ENCODE data around the gene C22orf23.
A peak's percentile ranks its signal among the peaks of the same experiment; 100 is the strongest.

Gene C22orf23

GRCh38 chr22:37953437-37954179 lies at the start of gene C22orf23, which contains the start of gene POLR2F:
Gene C22orf23 (minus strand): TSS chr22:37953601. CDS start chr22:37953149, 452 bp downstream.
Gene POLR2F (plus strand): TSS chr22:37953699. CDS start chr22:37953788, 89 bp downstream.
- DNase-seq = peak; percentile 97

- DNase-seq = peak; percentile 21
Observed at GRCh38 chr22:37999640-38000272, 46.4 kb upstream of the C22orf23 start.

GRCh38 chr22:37999236-37999635 lies 45.8 kb upstream of the C22orf23 start:
- no peak for DNase-seq

GRCh38 chr22:37998543-37998942 lies 45.1 kb upstream of the C22orf23 start:
- DNase-seq = no peak

- DNase-seq = no peak
Observed at GRCh38 chr22:37996515-37997246, 43.3 kb upstream of the C22orf23 start.

- peak; percentile 19 for DNase-seq
Observed at GRCh38 chr22:37996079-37996478, 42.7 kb upstream of the C22orf23 start.

- DNase-seq = no peak
Observed at GRCh38 chr22:37995460-37995859, 42.1 kb upstream of the C22orf23 start.

GRCh38 chr22:37994982-37995381 lies 41.6 kb upstream of the C22orf23 start:
- DNase-seq = no peak

- DNase-seq = peak; percentile 44
Observed at GRCh38 chr22:37994049-37994448, 40.6 kb upstream of the C22orf23 start.

- DNase-seq = no peak
Observed at GRCh38 chr22:37991731-37992442, 38.5 kb upstream of the C22orf23 start.

GRCh38 chr22:37990862-37991261 lies 37.5 kb upstream of the C22orf23 start:
- DNase-seq = no peak

GRCh38 chr22:37990301-37990700 lies 36.9 kb upstream of the C22orf23 start:
- no peak for DNase-seq

- no peak for DNase-seq
Observed at GRCh38 chr22:37989146-37990045, 36.0 kb upstream of the C22orf23 start.

- DNase-seq = no peak
Observed at GRCh38 chr22:37986371-37986770, 33.0 kb upstream of the C22orf23 start.

GRCh38 chr22:37985751-37986281 lies 32.4 kb upstream of the C22orf23 start:
- no peak for DNase-seq

- DNase-seq = no peak
Observed at GRCh38 chr22:37985050-37985585, 31.7 kb upstream of the C22orf23 start.

GRCh38 chr22:37983860-37984791 lies 30.7 kb upstream of the C22orf23 start, which contains the start of gene SOX10:
Gene SOX10 (minus strand): TSS chr22:37984555. CDS start chr22:37983784, 771 bp downstream.
- no peak for DNase-seq

GRCh38 chr22:37982938-37983859 lies 29.8 kb upstream of the C22orf23 start:
- DNase-seq = no peak

All from CD4-positive, alpha-beta T cell treated with Interleukin-21 for 1 hour (primary cell).